ENCODE measurements around the gene BATF2.

DNA sequence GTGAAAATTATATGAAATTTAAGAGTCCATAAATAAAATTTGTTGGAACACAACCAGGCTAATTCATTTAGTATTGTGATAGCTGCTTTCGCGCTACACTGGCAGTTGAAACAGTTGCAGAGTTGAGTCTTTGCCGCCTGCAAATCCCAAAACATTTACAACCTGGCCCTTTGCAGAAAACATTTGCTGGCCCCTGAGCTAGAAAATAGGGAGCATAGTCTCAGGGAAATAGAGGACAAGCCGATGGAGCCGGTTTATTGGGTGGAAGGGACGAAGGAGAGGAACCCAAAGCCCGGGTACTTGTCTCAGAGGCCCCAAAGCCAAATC lies 43.7 kb upstream of the BATF2 start:
- TF ChIP-seq POLR2A (IDR thresholded peaks at IDR 0.05): no peak
- TF ChIP-seq, protein P1, sequence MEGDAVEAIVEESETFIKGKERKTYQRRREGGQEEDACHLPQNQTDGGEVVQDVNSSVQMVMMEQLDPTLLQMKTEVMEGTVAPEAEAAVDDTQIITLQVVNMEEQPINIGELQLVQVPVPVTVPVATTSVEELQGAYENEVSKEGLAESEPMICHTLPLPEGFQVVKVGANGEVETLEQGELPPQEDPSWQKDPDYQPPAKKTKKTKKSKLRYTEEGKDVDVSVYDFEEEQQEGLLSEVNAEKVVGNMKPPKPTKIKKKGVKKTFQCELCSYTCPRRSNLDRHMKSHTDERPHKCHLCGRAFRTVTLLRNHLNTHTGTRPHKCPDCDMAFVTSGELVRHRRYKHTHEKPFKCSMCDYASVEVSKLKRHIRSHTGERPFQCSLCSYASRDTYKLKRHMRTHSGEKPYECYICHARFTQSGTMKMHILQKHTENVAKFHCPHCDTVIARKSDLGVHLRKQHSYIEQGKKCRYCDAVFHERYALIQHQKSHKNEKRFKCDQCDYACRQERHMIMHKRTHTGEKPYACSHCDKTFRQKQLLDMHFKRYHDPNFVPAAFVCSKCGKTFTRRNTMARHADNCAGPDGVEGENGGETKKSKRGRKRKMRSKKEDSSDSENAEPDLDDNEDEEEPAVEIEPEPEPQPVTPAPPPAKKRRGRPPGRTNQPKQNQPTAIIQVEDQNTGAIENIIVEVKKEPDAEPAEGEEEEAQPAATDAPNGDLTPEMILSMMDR (IDR thresholded peaks at IDR 0.05): no peak

All from Peyer's patch (tissue), 4 donors.